ENCODE measurements around the gene RASGRF2.
"Not testable (repeated sequence)": the region's sequence is repeated elsewhere in the genome, so short reads cannot be mapped to it uniquely, and the experiment has no call there.

Gene RASGRF2

DNA sequence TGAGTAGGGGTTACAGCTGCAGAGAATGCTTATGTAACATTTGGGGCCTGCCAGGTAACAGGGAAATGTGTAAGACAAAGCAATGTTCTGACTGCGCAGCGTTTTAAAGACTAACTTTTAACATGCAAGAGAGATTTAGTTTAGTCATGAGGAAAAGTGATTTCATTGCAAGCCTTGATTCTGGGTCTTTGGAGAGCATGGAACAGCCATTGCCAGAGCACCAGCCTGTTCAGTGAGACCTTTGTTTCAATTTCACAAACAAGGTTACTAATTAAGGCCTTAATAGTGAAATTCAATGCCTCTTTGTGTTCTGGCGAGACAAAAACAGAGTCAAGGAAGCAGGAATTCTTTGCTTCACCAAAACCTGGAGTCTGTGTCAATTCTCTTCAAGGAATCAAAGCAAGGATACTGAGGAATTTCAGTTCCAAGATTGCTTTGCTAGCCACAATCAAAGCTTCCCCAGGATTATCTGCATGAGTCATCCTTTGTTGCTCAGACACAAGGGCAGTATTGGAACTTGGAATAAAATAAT is 287.3 kb downstream of the RASGRF2 start:
- no peak for DNase-seq

- DNase-seq: no peak
Observed at GRCh38 chr5:81249240-81249639, 289.1 kb downstream of the RASGRF2 start.

- DNase-seq: no peak
Observed at GRCh38 chr5:81250004-81250403, 289.8 kb downstream of the RASGRF2 start.

GRCh38 chr5:81251922-81252321 is 291.8 kb downstream of the RASGRF2 start:
- no peak for DNase-seq

DNA sequence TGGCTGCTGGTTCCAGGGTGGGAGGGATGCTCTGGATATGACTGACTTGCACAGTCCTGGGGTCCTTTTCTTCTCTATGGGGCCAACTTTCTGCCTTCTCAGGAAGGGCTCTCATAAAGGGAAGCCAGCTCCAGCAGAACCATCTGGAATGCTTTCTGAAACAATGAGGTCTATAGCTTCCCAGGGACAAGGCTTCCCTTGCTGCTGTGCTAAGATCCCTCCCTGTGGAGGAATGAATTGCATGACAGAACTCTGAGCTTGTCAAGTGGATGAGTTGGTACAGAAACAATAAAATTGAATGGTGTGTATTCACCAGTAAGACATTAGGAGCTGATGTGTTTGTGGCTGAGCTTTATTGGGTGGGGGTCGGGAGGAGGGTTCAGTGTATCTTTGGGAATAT is 292.7 kb downstream of the RASGRF2 start:
- no peak for DNase-seq

GRCh38 chr5:81253875-81254274 is 293.7 kb downstream of the RASGRF2 start:
- DNase-seq: no peak

DNA sequence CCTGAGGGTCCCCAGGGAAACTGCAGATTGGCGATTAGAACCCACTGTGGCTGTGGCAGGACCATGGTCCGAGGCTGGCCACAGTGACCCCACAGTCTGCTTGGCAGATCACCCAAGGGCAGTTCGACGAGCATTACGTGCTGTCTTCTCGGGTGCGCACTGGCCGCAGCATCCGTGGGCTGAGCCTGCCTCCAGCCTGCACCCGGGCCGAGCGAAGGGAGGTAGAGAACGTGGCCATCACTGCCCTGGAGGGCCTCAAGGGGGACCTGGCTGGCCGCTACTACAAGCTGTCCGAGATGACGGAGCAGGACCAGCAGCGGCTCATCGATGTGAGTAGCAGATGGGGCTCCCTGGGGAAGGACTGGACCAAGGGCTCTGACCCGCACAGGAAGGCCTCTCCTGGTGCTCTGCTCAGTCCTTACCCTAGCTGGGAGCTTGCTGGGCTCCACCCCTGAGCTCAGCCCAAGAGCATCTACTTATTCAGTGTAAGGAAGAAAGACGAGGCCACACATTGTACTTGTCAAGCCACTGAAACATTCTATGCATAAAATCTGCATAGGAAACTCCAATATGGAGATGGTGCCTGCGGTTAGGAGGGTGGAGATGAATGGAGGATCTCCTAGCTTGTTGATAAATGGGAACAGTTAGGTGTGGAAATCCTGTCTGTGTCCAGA is 294.9 kb downstream of the RASGRF2 start:
- DNase-seq: no peak

DNA sequence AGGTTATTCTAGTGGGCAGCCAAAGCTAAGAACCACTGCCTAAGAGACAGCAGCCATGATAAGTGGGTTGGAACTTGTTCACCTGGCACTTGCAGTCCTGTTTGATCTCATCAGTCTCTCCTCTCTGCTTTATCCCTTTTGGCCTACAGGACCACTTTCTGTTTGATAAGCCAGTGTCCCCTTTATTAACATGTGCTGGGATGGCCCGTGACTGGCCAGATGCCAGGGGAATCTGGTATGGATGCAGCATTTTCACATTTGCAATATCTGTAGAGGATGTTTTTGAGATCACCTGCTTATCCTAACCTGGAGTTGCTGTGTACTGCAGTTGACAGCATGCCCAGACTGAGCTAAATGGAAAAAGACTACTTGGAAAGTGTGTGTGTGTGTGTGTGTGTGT is 296.6 kb downstream of the RASGRF2 start:
- no peak for DNase-seq

DNA sequence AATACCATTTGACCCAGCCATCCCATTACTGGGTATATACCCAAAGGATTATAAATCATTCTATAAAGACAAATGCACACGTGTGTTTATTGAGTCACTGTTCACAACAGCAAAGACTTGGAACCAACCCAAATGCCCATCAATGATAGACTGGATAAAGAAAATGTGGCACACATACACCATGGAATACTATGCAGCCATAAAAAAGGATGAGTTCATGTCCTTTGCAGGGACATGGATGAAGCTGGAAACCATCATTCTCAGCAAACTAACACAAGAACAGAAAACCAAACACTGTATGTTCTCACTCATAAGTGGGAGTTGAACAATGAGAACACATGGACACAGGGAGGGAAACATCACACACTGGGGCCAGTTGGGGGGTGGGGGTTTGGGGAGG is 302.6 kb downstream of the RASGRF2 start:
- DNase-seq: not testable (repeated sequence)

- no peak for DNase-seq
Observed at GRCh38 chr5:81265101-81265500, 304.9 kb downstream of the RASGRF2 start.

DNA sequence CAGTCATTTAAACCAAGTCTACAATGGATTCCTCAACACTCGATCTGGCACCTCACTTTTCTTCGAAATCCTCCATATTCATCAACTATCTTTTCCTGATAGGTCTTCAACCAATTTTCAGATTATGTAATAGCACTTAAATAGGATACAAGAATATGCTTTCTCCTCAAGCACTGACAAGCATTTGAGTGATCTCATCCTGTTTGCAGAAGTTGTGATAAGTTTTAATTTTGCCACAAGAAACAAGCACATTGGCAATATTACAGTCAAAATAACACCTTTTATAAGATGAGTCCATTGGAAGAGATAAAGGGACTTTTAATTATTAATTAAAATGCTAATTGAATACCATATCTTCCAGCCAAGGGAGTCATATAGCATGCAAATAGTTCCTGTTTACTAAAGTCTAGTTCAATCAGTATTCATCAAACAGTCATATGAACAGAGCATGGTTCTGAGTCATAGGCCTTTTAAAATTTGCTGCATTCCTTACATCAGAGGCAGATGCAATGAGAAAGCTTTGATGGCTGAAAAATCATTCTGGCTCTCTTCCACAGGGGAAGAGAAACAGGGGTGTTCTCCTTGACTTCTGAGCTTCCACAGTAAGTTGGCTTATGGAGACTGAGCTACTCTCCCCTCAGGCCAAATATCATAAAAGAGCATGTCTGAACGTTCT is 308.5 kb downstream of the RASGRF2 start:
- no peak for DNase-seq

- no peak for DNase-seq
Observed at GRCh38 chr5:81269751-81270393, 309.7 kb downstream of the RASGRF2 start.

GRCh38 chr5:81270394-81271027 is 310.3 kb downstream of the RASGRF2 start:
- DNase-seq: not testable (repeated sequence)
